Natural killer cell (primary cell): ENCODE measurements around the gene EIF4EBP3. TPM values are rescaled to one million over a fixed set of nuclear protein-coding genes. Genes with fewer than 3 reads are reported as not detected.

Experiments used
- ATAC-seq, 3 donors: fragments of 150-1000 bp in 2 of 3; fragments of 200-7000 bp in 1 of 3; cut with Tn5 transposase; 1 replicate in 1 of 3; 2 replicates in 2 of 3; pipeline ENCODE4 v1.10.0; 2021; ENCODE audit warnings: mild to moderate bottlenecking in 2 of 3, moderate library complexity in 2 of 3
- DNase-seq, 2 donors: peaks; one replicate each; pipeline versions ENCODE4 v3.0.0 to v3.0.0-alpha.2; 2013 to 2021; ENCODE audit warnings: mixed read lengths in 1 of 2
- H3K27ac ChIP-seq: one replicate; pipeline ENCODE4 v1.5.1; 2013; ENCODE audit warnings: mild to moderate bottlenecking, low read length
- H3K27me3 ChIP-seq: one replicate; pipeline ENCODE4 v1.6.1; 2013; ENCODE audit warnings: low read length; ENCODE audit not compliant: control insufficient read depth, insufficient read depth
- H3K36me3 ChIP-seq: one replicate; pipeline ENCODE4 v1.6.1; 2013; ENCODE audit warnings: low read length; ENCODE audit not compliant: control insufficient read depth, insufficient read depth
- H3K4me1 ChIP-seq: one replicate; pipeline ENCODE4 v1.6.1; 2013; ENCODE audit warnings: low read length; ENCODE audit not compliant: control insufficient read depth, insufficient read depth
- H3K4me3 ChIP-seq: one replicate; pipeline ENCODE4 v1.5.1; 2013; ENCODE audit warnings: low read length
- H3K9me3 ChIP-seq: one replicate; pipeline ENCODE4 v1.6.1; 2013; ENCODE audit warnings: low read length; ENCODE audit not compliant: control insufficient read depth, insufficient read depth
- H3K27ac Mint-ChIP-seq, 2 donors: one replicate each; pipeline ENCODE4 v1.8.0; 2022; ENCODE audit warnings: mild to moderate bottlenecking in 2 of 2, mixed read lengths in 2 of 2, moderate library complexity in 1 of 2
- H3K27me3 Mint-ChIP-seq, 2 donors: one replicate each; pipeline ENCODE4 v1.8.0; 2022; ENCODE audit warnings: low read depth in 2 of 2, mixed read lengths in 2 of 2
- H3K36me3 Mint-ChIP-seq: one replicate; pipeline ENCODE4 v1.8.0; 2022; ENCODE audit warnings: mixed read lengths
- H3K4me1 Mint-ChIP-seq, 2 donors: one replicate each; pipeline ENCODE4 v1.8.0; 2022; ENCODE audit warnings: mixed read lengths in 2 of 2
- H3K4me3 Mint-ChIP-seq: one replicate; pipeline ENCODE4 v1.8.0; 2022; ENCODE audit warnings: mild to moderate bottlenecking, moderate library complexity, mixed read lengths
- H3K9me3 Mint-ChIP-seq, 2 donors: one replicate each; pipeline ENCODE4 v1.8.0; 2022; ENCODE audit warnings: mixed read lengths in 2 of 2
- WGBS: methylation state at CpG from one replicate; pipeline ENCODE4 v1.1.7; 2013; ENCODE audit warnings: missing lambda C conversion rate; ENCODE audit not compliant: insufficient coverage; 5-methylcytosine and 5-hydroxymethylcytosine counted together
- intact Hi-C: fragments of 100-400 bp; cut with micrococcal nuclease; formaldehyde crosslinking; loops from one replicate; pipeline ENCODE4 v1.14.2; 2022
- total RNA-seq, 4 donors: library from RNA; stranded (reverse); fragments of 120-200 nt in 1 of 4; gene quantifications; one replicate each; pipeline versions ENCODE4 v1.2.3 to v1.2.4, GENCODE V29; 2013 to 2022
- TF ChIP-seq, protein P1 (sequence below): fragments of 200-600 bp; IDR thresholded peaks from one replicate; pipeline ENCODE4 v1.8.0; 2022; ENCODE audit warnings: antibody characterized with exemption

EIF4EBP3 gene
- total RNA-seq, 3 donors from 2014 or later (not counting 1 experiment from before 2014, with no cell fraction given) = 5.8 to 9.4 (median 6.0) TPM

DNA sequence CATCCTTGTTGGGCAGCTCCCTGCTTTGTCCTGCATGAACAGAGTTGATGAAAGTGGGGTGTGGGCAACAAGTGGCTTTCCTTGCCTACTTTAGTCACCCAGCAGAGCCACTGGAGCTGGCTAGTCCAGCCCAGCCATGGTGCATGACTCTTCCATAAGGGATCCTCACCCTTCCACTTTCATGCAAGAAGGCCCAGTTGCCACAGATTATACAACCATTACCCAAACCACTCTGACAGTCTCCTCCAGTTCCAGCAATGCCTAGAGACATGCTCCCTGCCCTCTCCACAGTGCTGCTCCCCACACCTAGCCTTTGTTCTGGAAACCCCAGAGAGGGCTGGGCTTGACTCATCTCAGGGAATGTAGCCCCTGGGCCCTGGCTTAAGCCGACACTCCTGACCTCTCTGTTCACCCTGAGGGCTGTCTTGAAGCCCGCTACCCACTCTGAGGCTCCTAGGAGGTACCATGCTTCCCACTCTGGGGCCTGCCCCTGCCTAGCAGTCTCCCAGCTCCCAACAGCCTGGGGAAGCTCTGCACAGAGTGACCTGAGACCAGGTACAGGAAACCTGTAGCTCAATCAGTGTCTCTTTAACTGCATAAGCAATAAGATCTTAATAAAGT is 21.1 kb downstream of the EIF4EBP3 start:
- Mint-ChIP-seq H3K4me3 (peak overlapping the region; percentile 83), H3K4me1 (peaks cover 48 to 65% of the 10 kb centered on the region in 2 donors), H3K27me3 (no peaks in the 10 kb centered on the region), H3K9me3 (no peaks in the 10 kb centered on the region), H3K36me3 (no peaks in the 10 kb centered on the region), H3K27ac (peak overlapping the region; percentile 96 to 98)
- TF ChIP-seq, protein P1, sequence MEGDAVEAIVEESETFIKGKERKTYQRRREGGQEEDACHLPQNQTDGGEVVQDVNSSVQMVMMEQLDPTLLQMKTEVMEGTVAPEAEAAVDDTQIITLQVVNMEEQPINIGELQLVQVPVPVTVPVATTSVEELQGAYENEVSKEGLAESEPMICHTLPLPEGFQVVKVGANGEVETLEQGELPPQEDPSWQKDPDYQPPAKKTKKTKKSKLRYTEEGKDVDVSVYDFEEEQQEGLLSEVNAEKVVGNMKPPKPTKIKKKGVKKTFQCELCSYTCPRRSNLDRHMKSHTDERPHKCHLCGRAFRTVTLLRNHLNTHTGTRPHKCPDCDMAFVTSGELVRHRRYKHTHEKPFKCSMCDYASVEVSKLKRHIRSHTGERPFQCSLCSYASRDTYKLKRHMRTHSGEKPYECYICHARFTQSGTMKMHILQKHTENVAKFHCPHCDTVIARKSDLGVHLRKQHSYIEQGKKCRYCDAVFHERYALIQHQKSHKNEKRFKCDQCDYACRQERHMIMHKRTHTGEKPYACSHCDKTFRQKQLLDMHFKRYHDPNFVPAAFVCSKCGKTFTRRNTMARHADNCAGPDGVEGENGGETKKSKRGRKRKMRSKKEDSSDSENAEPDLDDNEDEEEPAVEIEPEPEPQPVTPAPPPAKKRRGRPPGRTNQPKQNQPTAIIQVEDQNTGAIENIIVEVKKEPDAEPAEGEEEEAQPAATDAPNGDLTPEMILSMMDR = no peak
- Histone ChIP-seq H3K27ac (peak overlapping the region; percentile 89), H3K4me1 (peaks cover 34% of the 10 kb centered on the region), H3K4me3 (no peak overlapping the region), H3K27me3 (no peaks in the 10 kb centered on the region), H3K36me3 (peaks cover 21% of the 10 kb centered on the region), H3K9me3 (no peaks in the 10 kb centered on the region)
- 98% methylated on average over 2 of the region's 2 CpGs for WGBS
- DNase-seq = peak in 1 of 2 donors; percentile 11
- intact Hi-C loops = no loop called here
- no peak for ATAC-seq

DNA sequence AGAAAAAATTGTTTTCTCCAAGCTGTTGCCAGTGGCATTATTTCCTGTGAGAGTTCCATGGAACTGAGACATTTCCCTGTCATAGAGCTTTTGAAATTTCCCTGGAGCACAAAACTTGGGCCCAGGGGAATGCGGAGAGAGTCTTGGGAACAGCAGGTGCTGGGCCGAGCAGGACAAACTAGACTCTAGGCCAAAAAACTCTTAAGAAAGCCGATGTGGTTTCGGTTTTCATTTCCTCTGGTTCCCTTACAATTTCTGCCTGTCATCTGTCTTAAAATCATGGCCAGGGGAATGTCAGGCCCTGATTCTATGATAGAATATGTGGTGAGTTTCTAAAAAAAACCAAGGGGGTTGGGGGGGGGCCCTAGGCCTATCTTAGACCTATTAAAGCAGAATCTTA is 21.7 kb downstream of the EIF4EBP3 start:
- Histone ChIP-seq H3K27me3 (no peaks in the 10 kb centered on the region), H3K9me3 (no peaks in the 10 kb centered on the region), H3K4me1 (peaks cover 29% of the 10 kb centered on the region), H3K36me3 (peaks cover 21% of the 10 kb centered on the region), H3K4me3 (no peak overlapping the region), H3K27ac (peak overlapping the region; percentile 89)
- intact Hi-C loops = no loop called here
- DNase-seq = peak in 1 of 2 donors; percentile 67
- Mint-ChIP-seq H3K9me3 (no peaks in the 10 kb centered on the region), H3K36me3 (no peaks in the 10 kb centered on the region), H3K4me3 (peak overlapping the region; percentile 83), H3K4me1 (peaks cover 44 to 59% of the 10 kb centered on the region in 2 donors), H3K27ac (peak overlapping the region; percentile 96 to 98), H3K27me3 (no peaks in the 10 kb centered on the region)
- 11% methylated on average over 4 of the region's 4 CpGs for WGBS
- TF ChIP-seq, protein P1 = no peak
- ATAC-seq = no peak

DNA sequence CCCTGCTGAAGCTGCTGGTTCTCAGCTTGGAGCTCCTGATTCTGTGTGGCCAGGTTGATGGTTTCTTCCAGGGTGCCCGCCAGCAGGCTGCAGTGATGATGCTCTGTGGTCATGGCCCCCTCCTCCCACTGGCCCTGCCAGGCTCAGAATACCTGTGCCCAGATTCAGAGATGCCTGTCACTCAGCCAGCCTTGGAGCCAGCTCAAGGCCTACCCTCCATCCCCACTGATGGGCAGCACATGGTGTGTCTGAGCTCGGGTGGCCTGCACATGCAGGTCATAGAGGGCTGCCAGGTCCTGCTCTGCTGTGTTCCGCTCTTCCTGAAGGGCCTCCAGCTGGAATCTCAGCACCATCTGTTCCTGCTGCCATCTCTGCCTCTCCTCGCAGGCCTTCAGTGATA is 22.6 kb downstream of the EIF4EBP3 start:
- Histone ChIP-seq H3K27me3 (no peaks in the 10 kb centered on the region), H3K4me3 (no peak overlapping the region), H3K9me3 (no peaks in the 10 kb centered on the region), H3K27ac (peak overlapping the region; percentile 89), H3K36me3 (peaks cover 21% of the 10 kb centered on the region), H3K4me1 (peaks cover 26% of the 10 kb centered on the region)
- peak in 1 of 2 donors; percentile 3 for DNase-seq
- no peaks in the 10 kb centered on the region for H3K9me3 Mint-ChIP-seq
- TF ChIP-seq, protein P1 = no peak
- H3K27ac Mint-ChIP-seq = peak overlapping the region; percentile 96 to 98
- H3K4me3 Mint-ChIP-seq = peak overlapping the region; percentile 45
- H3K27me3 Mint-ChIP-seq = no peaks in the 10 kb centered on the region
- WGBS = 92% methylated on average over 4 of the region's 4 CpGs
- H3K4me1 Mint-ChIP-seq = peaks cover 36 to 50% of the 10 kb centered on the region in 2 donors
- ATAC-seq = no peak
- no peaks in the 10 kb centered on the region for H3K36me3 Mint-ChIP-seq
- intact Hi-C loops = no loop called here

DNA sequence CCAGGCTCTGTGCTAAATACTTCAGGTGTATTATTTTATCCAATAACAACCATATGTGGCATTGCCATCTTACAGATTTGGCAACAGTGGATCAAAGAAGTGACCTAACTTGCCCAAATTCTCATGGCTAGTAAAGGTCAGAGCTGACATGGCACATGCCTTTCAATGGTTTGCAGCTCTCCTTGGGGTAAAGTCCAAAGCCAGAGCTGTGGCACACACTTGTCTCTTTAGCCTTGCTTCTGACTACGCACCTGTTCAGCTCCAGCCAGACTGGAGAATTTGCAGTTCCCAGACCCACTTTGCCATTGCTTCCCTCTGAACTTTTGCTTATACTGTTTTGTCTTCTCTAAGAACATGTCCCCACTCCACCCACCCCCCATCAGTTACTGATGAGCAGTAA is 23.0 kb downstream of the EIF4EBP3 start:
- Mint-ChIP-seq H3K27ac (peak overlapping the region; percentile 96 to 98), H3K4me1 (peaks cover 32 to 46% of the 10 kb centered on the region in 2 donors), H3K4me3 (peak overlapping the region; percentile 45), H3K9me3 (no peaks in the 10 kb centered on the region), H3K36me3 (no peaks in the 10 kb centered on the region), H3K27me3 (no peaks in the 10 kb centered on the region)
- H3K27me3 ChIP-seq = no peaks in the 10 kb centered on the region
- no peak overlapping the region for H3K4me3 ChIP-seq
- no peak for ATAC-seq
- peaks cover 21% of the 10 kb centered on the region for H3K36me3 ChIP-seq
- DNase-seq = peak in 1 of 2 donors; percentile 3
- intact Hi-C loops = no loop called here
- no peaks in the 10 kb centered on the region for H3K9me3 ChIP-seq
- TF ChIP-seq, protein P1 = no peak
- peak overlapping the region; percentile 89 for H3K27ac ChIP-seq
- peaks cover 22% of the 10 kb centered on the region for H3K4me1 ChIP-seq
- 97% methylated on average over 1 of the region's 1 CpG for WGBS
